Progenitor cell of endocrine pancreas (in vitro differentiated cells): ENCODE data around the gene ACSF2. TPM values are rescaled to one million over a fixed set of nuclear protein-coding genes. Genes with fewer than 3 reads are reported as not detected.

Source experiments
- DNase-seq: peaks from one replicate; pipeline ENCODE4 v3.0.0; 2021; ENCODE audit warnings: low spot score; ENCODE audit not compliant: unreplicated experiment
- H3K27ac Mint-ChIP-seq: 2 replicates; pipeline ENCODE4 v1.8.0; 2021; ENCODE audit warnings: mild to moderate bottlenecking, moderate library complexity, mixed read lengths
- H3K27me3 Mint-ChIP-seq: 2 replicates; pipeline ENCODE4 v1.8.0; 2021; ENCODE audit warnings: mixed read lengths
- H3K36me3 Mint-ChIP-seq: 2 replicates; pipeline ENCODE4 v1.8.0; 2022; ENCODE audit warnings: mixed read lengths; ENCODE audit not compliant: insufficient read depth
- H3K4me1 Mint-ChIP-seq: 2 replicates; pipeline ENCODE4 v1.8.0; 2021; ENCODE audit warnings: low read depth, mixed read lengths
- H3K4me3 Mint-ChIP-seq: 2 replicates; pipeline ENCODE4 v1.8.0; 2021; ENCODE audit warnings: low read depth, mild to moderate bottlenecking, moderate library complexity, mixed read lengths
- H3K9me3 Mint-ChIP-seq: 2 replicates; pipeline ENCODE4 v1.8.0; 2021; ENCODE audit warnings: low read depth, mixed read lengths
- CTCF ChIP-seq: fragments of 200-600 bp; sonication (generic); IDR thresholded peaks from one replicate; pipeline ENCODE4 v1.5.0; 2021; ENCODE audit warnings: antibody characterized with exemption, mild to moderate bottlenecking; ENCODE audit not compliant: unreplicated experiment
- total RNA-seq: library from RNA; stranded (reverse); gene quantifications from 2 replicates; pipeline ENCODE4 v1.2.1, GENCODE V29; 2021

Gene ACSF2
- total RNA-seq, 1 donor from 2014 or later = 72.6 TPM

DNA sequence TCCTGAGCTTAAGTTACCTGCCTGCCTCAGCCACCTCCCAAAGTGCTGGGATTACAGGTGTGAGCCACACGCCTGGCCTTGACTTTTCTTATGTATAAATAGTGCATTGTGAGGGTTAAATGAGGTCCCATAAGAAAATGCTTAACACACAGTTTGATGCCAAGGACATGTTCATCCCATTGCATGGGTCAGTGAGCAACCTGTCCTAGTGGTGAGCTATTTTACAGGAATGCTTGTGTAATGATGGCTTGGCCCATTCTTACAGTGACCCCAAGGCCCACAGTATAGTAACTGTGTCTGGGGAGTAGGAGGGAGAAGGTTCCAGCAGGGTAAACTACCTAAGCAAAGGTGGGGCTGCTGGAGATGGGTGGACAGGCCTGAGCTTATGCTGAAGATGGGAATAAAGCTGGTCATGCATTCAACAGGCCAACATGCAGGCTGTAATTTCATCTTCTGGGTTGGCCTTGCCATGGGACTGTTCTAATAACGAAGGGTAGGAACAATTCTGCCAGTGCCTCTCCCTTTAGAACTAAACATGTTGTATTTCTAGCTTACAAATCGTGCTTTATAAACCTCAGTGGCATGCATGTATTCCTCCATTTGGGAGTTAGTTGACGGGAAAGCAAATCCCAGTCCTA lies 6.2 kb downstream of the ACSF2 start:
- TF ChIP-seq CTCF = no peak
- no peaks in the 10 kb centered on the region for H3K27me3 Mint-ChIP-seq
- no peak overlapping the region for H3K27ac Mint-ChIP-seq
- peaks cover 33% of the 10 kb centered on the region for H3K4me1 Mint-ChIP-seq
- no peak for DNase-seq
- peaks cover 3% of the 10 kb centered on the region for H3K36me3 Mint-ChIP-seq
- no peak overlapping the region for H3K4me3 Mint-ChIP-seq
- no peaks in the 10 kb centered on the region for H3K9me3 Mint-ChIP-seq

DNA sequence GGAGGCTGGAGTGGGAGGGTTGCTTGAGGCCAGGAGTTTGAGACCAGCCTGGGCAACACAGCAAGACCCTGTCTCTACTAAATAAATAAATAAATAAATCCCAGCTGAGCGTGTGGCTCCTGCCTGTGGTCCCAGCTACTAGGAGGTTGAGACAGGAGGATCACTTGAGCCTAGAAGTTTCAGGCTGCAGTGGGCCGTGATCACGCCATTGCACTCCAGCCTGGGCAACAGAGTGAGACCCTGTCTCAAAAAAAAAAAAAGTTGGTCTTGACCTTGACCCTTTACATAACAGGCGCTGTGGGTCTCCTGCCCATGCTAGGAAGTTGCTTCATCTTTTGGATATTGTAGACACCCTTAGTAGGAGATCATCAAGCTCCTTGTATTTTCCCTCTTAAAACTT lies 11.4 kb downstream of the ACSF2 start:
- no peak for TF ChIP-seq CTCF
- no peak for DNase-seq
- Mint-ChIP-seq H3K27me3 (no peaks in the 10 kb centered on the region), H3K36me3 (peaks cover 3% of the 10 kb centered on the region), H3K27ac (no peak overlapping the region), H3K4me1 (peaks cover 8% of the 10 kb centered on the region), H3K9me3 (no peaks in the 10 kb centered on the region), H3K4me3 (no peak overlapping the region)

DNA sequence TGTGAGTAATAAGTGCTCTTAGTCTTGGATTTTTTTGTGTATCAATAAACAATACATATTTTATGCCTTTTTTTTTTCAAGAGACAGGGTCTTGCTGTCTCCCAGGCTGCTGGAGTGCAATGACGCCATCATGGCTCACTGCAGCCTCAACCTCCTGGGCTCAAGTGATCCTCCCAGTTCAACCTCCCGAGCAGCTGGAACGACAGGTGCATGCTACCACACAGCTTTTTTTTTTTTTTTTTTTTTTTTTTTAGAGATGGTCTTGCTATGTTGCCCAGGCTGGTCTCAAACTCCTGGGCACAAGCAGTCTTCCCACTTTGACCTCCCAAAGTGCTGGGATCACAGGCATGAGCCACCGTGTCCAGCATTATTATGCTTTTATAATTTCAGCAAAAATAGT lies 13.0 kb downstream of the ACSF2 start:
- no peak for TF ChIP-seq CTCF
- peaks cover 3% of the 10 kb centered on the region for H3K36me3 Mint-ChIP-seq
- peaks cover 18% of the 10 kb centered on the region for H3K4me1 Mint-ChIP-seq
- H3K9me3 Mint-ChIP-seq = no peaks in the 10 kb centered on the region
- H3K27me3 Mint-ChIP-seq = no peaks in the 10 kb centered on the region
- DNase-seq = no peak
- H3K27ac Mint-ChIP-seq = no peak overlapping the region
- H3K4me3 Mint-ChIP-seq = no peak overlapping the region

DNA sequence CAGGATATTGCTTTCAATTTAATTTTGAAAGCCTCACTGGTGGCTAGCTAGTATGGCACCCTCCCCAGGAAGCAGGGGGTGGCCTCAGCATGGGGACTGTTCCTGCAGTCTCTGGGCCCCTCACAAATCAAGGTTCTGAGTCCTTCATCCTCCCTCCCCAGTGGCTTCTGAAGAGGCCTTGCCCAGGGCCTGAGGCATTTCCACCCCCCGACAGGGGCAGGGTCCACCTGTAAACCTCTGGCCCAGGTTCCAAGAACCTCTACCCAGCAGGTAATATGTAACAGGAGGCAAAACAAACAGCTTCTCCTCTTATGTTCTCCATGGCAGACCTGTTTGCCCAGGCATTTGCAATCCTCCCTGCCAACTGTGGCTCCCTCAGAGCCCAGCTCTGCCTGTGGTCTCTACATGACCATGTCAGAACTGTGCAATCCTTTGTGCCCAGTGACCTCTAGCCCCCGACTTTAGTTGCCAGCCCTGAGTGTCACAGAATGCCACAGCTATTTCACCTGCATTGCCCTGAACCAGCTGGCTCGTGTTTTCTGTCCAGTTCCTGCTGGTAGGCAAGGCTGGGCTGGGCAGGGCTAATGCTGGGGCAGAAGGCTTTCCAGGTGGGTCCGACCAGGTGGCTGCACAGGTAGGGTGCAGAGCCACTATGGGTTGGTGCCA lies 14.3 kb downstream of the ACSF2 start:
- Mint-ChIP-seq H3K27ac (peak overlapping the region; percentile 34), H3K4me3 (no peak overlapping the region), H3K4me1 (peaks cover 18% of the 10 kb centered on the region), H3K36me3 (peaks cover 2% of the 10 kb centered on the region), H3K27me3 (no peaks in the 10 kb centered on the region), H3K9me3 (no peaks in the 10 kb centered on the region)
- DNase-seq = no peak
- no peak for TF ChIP-seq CTCF

GRCh38 chr17:50440838-50441829 lies 15.1 kb downstream of the ACSF2 start:
- DNase-seq = no peak
- Mint-ChIP-seq H3K4me1 (peaks cover 18% of the 10 kb centered on the region), H3K27me3 (no peaks in the 10 kb centered on the region), H3K27ac (peak overlapping the region; percentile 34), H3K4me3 (no peak overlapping the region), H3K36me3 (peaks cover 2% of the 10 kb centered on the region), H3K9me3 (no peaks in the 10 kb centered on the region)
- no peak for TF ChIP-seq CTCF
